SU-DHL-6 (cell line): ENCODE measurements around the gene CAPN1.

ENCODE experiments used
- CTCF ChIP-seq: fragments of 200-600 bp; sonication (generic); IDR thresholded peaks from one replicate; pipeline ENCODE4 v1.5.1; 2017; ENCODE audit warnings: antibody characterized with exemption, mild to moderate bottlenecking, low read length, moderate library complexity; ENCODE audit not compliant: insufficient read depth, poor library complexity, severe bottlenecking
- EZH2phosphoT487 ChIP-seq: fragments of 200-600 bp; sonication (generic), shearing (Covaris generic); conservative IDR thresholded peaks from 2 replicates; pipeline ENCODE4 v1.6.1; 2018; ENCODE audit warnings: mild to moderate bottlenecking, antibody characterized with exemption, low read length, moderate library complexity, mixed read lengths

- TF ChIP-seq CTCF, result no peak
- TF ChIP-seq EZH2phosphoT487, result no peak
These were observed 3.4 kb downstream of the CAPN1 start for GRCh38 chr11:65185171-65185570.
